Mucosa of descending colon (tissue), 3 donors: ENCODE results near the gene TRIP13. TPM values are rescaled to one million over a fixed set of nuclear protein-coding genes. Genes with fewer than 3 reads are reported as not detected.
A peak's percentile ranks its signal among the peaks of the same experiment; 100 is the strongest.

Experiments
- ATAC-seq: fragments of 200-7000 bp; cut with Tn5 transposase; one replicate; pipeline ENCODE4 v1.9.1; 2020; ENCODE audit warnings: mild to moderate bottlenecking, moderate library complexity
- DNase-seq, 3 donors: peaks; one replicate each; pipeline ENCODE4 v3.0.0-alpha.2; 2020
- H3K36me3 ChIP-seq: fragments of 200-600 bp; one replicate; pipeline ENCODE4 v1.8.0; 2021; ENCODE audit warnings: low read depth, mild to moderate bottlenecking
- H3K4me1 ChIP-seq: fragments of 200-600 bp; one replicate; pipeline ENCODE4 v1.8.0; 2021; ENCODE audit warnings: low read depth, mild to moderate bottlenecking
- H3K4me3 ChIP-seq: fragments of 200-600 bp; one replicate; pipeline ENCODE4 v1.8.0; 2021; ENCODE audit warnings: mild to moderate bottlenecking
- H3K9me3 ChIP-seq: fragments of 200-600 bp; one replicate; pipeline ENCODE4 v1.8.0; 2021; ENCODE audit warnings: mild to moderate bottlenecking
- CTCF ChIP-seq: fragments of 200-600 bp; IDR thresholded peaks from one replicate; pipeline ENCODE4 v1.8.0; 2022; ENCODE audit warnings: antibody characterized with exemption, mild to moderate bottlenecking
- intact Hi-C, 2 donors: fragments of 100-400 bp; cut with DNase I in 1 of 2; cut with micrococcal nuclease in 1 of 2; formaldehyde crosslinking; loops; one replicate each; pipeline versions ENCODE4 v1.11.0 to v1.11.1; 2022; cut with DNase I, micrococcal nuclease
- total RNA-seq, 3 donors: library from RNA; stranded (reverse); fragmentation: NEBNext Ultra II Directional in 2 of 3; extraction: Animal tissue kit (Norgen Biotek cat#: 25700) in 2 of 3; gene quantifications; one replicate each; pipeline versions ENCODE4 v1.2.1 to v1.2.4, GENCODE V29; 2021 to 2023
- donor health status: DM: no; HTN: no; CAD: no; lungs with moderate emphysema.
- donor health status: DM: no; HTN: no; CAD: no.
- donor health status: DM: no; HTN: yes; CAD: no.

The TRIP13 gene
- total RNA-seq, 3 donors from 2014 or later: 1.4 to 7.1 (median 2.1) TPM

- Histone ChIP-seq H3K36me3 (no peaks in the 10 kb centered on the region), H3K9me3 (no peaks in the 10 kb centered on the region), H3K4me3 (no peak overlapping the region), H3K4me1 (no peaks in the 10 kb centered on the region)
- ATAC-seq: no peak
- no peak for DNase-seq
- no peak for TF ChIP-seq CTCF
- intact Hi-C loops: no loop called here
Observed at GRCh38 chr5:943201-943917, 50.7 kb downstream of the TRIP13 start.

DNA sequence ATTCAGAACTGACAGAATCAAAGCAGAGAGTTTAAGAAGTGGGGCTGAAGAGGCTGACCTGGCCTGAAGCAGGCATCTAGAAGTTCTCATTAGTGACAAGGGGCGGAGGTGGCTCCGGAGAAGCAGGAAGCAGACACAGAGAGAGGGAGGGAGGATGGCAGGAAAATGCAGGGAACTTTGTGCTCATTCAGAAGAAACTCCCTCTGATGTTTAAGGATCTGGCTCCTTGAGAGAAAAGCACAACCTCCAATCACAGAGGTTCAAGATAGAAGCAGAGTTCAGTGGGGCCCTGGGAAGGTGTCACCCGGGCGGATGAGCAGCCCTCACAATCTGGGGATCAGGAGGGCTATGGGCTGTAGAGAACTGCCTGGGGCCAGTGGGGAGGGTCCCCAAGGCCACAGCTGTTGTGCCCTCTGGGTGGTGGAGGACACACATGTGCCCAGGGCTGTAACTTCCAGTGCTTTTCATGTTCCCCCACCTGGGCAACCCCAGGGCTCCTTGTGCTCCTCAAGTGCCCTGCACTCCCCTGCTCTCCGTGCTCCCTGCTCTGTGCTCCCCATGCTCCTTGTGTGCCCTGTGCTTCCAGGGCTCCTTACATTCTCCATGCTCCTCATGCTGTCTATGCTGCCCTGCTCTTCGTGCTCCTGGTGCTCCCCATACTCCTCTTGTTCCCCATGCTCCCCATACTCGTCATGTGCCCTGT, 51.4 kb downstream of the TRIP13 start:
- H3K9me3 ChIP-seq: no peaks in the 10 kb centered on the region
- intact Hi-C loops: no loop called here
- TF ChIP-seq CTCF: no peak
- DNase-seq (peak in 1 of 3 donors; percentile 22), ATAC-seq (peak; percentile 38)
- no peaks in the 10 kb centered on the region for H3K36me3 ChIP-seq
- H3K4me3 ChIP-seq: no peak overlapping the region
- H3K4me1 ChIP-seq: no peaks in the 10 kb centered on the region

DNA sequence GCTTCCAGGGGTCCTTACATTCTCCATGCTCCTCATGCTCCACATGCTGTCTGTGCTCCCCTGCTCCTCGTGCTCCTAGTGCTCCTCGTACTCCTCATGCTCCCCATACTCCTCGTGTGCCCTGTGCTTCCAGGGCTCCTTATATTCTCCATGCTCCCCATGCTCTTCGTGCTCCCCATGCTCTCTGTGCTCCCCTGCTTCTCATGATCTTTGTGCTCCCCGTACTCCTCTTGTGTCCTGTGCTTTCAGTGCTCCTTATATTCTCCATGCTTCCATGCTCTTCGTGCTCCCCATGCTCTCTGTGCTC, 51.9 kb downstream of the TRIP13 start:
- no peaks in the 10 kb centered on the region for H3K36me3 ChIP-seq
- no peaks in the 10 kb centered on the region for H3K9me3 ChIP-seq
- TF ChIP-seq CTCF: no peak
- no peaks in the 10 kb centered on the region for H3K4me1 ChIP-seq
- no peak for ATAC-seq
- intact Hi-C loops: no loop called here
- no peak for DNase-seq
- H3K4me3 ChIP-seq: no peak overlapping the region

DNA sequence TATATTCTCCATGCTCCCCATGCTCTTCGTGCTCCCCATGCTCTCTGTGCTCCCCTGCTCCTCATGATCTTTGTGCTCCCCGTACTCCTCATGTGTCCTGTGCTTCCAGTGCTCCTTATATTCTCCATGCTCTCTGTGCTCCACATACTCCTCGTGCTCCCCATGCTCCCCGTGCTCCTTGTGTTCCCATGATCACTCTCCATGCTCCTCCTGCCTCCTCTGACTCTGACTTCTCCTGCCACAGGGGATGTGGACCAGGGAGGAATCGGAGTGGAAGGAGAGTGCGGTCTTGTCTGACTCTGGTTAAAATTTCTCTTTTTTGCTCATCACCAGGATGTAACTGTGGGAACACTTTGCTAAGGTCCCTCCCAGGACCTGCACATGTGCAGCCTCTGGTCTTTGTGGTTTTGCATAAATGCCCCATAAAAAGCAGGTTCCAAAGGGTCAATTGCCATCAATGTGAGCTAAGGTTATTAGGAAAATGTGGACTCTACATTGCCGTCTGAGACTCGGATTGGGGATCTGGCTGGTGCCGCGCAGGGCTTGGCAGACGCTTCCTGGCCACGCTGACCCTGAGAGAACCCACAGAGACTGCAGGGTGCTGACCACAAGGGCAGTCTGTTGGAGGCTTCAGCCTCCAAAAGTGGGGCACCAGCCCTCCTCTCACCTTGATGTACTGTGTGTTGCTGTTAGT, 52.5 kb downstream of the TRIP13 start:
- no peak overlapping the region for H3K4me3 ChIP-seq
- H3K36me3 ChIP-seq: no peaks in the 10 kb centered on the region
- H3K9me3 ChIP-seq: no peaks in the 10 kb centered on the region
- intact Hi-C loops: no loop called here
- DNase-seq: peak in 1 of 3 donors; percentile 29
- peak; percentile 64 for ATAC-seq
- TF ChIP-seq CTCF: no peak
- no peaks in the 10 kb centered on the region for H3K4me1 ChIP-seq

DNA sequence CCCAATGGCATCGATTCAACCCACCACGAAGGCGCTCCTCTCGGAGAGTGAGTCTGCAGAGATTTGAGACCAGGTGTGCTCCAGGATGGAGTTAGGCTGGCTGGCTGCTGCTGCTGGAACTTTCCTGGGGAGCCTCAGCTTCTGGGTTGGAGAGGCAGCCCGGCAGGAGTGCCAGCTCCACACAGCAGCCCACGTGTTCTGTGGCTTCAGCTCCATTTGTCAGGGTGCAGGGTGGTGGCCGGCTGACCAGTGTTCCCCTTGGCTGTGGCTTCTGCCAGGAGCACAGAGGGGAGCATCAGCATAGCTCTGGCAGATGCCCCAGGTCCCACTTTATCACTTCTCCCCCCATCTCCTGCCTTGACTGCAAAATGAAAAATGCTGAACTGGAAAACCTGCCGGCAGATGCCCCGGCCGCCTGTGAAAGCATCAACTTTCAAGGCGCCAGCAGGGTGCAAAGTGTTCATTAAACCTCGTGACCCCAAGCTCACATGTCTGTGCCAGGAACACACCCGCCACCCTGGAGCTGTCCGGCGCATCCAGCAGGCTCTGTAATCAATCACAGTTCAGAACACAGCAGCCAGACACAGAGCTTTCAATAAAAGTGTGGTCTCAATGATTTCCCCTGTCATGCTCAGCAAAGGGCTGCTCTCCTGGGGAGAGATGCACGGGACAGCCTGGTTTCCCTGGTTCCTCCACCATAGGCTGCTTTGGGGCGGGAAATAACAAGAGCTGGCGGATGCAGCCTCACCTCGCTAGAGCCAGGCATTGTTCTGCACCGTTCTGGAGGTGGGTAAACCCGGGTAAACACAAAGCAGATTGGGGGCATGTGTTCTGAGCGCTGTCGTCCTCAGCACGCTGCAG, 53.2 kb downstream of the TRIP13 start:
- Histone ChIP-seq H3K9me3 (no peaks in the 10 kb centered on the region), H3K36me3 (no peaks in the 10 kb centered on the region), H3K4me1 (no peaks in the 10 kb centered on the region), H3K4me3 (no peak overlapping the region)
- no peak for TF ChIP-seq CTCF
- intact Hi-C loops: no loop called here
- ATAC-seq: peak; percentile 37
- DNase-seq: peak in 1 of 3 donors; percentile 42
